Embryonic facial prominence (tissue), 1 donor: ENCODE data around the gene ZNRF3.
"Not testable (repeated sequence)": the region's sequence is repeated elsewhere in the genome, so short reads cannot be mapped to it uniquely, and the experiment has no call there.

Experiments
- DNase-seq: peaks from one replicate; pipeline ENCODE4 v3.0.0-alpha.2; 2016; ENCODE audit errors: extremely low spot score

Gene ZNRF3

DNA sequence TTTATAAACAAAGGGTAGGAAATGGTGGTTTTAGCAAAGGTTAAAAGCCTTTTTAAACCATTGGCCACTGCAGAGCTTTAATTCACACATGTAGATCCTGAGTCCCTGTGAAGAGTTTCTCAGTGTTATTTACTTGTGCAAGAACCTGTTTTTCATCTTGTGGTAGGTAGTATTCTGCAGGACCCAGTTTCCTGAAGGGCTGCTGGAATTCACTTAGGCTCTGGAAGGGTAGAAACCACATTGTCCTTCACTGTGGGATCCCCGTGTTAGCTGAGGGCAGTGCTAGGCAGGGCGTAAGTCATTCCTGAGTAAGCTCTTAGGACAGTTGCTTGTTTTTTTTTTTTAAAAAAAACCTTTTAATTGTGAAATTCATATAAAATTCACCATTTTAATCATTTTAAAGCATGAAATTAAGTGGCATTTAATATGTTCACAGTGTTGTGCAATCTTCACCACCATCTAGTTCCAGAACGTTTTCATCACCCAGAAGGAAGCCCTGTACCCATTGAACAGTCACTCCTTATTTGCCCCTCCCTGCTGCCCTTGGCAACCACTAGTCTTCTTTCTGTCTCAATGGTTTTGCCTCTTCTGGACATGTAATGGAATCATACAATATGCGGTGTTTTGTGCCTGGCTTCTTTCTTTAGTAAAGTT, 100.5 kb downstream of the ZNRF3 start:
- no peak for DNase-seq

DNA sequence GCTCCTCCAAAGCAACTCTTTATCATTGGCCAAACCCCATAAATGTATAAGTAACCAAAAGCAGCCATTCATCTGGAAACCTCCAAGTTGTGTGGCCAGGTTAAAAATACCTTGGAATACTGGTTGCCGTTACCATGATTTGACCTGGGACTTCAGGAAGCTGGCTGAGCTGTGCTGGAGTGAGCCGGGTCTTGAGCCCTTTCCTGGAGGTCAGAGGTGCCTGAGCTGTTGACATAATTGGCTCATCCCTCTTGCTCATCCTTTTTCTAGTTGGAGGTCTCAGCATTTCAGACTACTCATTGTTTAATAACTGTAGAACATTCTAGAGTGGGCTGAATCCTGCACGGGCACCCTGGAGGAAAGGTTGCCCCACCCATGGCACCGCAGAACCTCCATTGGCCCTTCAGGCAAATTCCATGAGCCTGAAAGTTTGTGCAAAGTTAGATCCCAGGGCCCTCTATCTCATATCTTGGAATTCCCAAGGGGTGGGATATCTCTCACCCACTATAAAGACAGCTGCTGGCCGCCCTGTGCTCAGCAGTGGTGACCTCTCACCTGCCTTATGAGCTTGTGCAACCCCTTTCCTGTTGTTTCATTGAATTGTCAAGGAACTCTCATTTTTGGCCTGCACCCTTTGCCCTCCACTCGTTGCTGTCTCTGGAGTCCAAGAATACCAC, 101.2 kb downstream of the ZNRF3 start:
- no peak for DNase-seq

DNA sequence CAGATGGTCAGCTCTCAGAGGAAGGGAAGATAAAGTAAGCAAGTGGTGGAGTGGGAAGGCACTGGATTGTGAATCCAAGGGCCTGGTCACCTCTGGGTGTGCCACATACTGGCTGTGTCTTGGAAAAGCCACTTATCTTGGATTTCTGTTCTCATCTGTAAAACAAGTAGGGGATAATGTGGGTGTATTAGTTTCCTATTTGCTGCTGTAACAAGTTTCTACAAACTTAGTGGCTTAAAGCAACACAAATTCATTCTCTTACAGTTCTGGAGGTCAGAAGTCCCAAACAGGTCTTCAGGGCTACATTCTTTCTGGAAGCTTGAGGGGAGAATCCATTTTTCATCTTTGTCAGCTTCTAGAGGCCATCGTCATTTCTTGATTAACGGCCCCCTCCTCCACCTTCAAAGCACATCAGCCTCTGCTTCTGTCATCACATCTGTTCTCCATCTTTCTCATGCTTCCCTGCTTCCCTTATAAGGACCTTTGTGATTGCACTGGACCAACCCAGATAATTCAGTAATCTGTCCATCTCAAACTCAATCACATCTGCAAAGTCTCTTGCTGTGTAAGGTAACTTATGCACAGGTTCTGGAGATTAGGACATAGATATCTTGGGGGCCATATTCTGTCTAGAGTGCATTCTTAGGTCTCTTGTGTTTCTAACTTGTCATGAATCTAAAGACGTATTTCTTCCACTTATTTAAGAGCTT, 102.4 kb downstream of the ZNRF3 start:
- no peak for DNase-seq

DNA sequence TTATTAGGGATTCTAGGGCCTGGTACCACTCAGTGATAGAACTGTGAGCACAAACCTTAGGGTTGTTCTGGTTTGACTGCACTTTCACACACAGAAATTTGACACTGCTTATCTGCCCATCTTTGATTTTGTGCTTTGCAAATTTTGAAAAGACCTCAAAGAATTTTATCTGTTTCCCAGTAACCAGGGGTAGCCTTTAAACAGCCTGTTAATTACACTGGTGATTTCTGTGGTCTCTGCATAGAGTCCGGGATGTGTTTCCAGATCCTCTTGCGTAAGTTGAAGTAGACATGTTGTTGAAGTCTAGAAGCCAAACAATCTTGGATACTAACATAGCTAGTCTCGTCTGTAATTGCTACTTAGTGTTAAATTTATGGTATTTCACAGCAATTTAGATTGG, 103.0 kb downstream of the ZNRF3 start:
- DNase-seq, result no peak

DNA sequence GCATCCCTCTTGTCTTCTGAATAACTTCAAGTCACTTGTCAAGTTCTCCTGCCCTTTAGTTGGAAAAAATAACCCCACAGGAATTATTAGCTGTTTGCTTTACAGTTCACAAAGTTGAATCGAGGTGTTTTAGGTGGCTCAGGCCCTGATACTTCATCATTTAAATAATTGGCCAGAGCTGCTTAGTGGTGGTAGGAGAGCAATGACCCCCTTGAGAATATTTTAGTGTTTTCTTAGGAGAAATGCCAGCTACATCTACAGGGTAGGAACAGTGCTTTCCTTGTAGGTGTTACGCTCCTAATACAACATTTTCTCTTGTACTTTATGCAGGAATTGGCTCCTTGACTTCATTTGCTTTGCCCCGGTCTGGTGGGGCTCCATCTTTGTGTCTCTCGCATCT, 105.1 kb downstream of the ZNRF3 start:
- DNase-seq, result no peak

DNA sequence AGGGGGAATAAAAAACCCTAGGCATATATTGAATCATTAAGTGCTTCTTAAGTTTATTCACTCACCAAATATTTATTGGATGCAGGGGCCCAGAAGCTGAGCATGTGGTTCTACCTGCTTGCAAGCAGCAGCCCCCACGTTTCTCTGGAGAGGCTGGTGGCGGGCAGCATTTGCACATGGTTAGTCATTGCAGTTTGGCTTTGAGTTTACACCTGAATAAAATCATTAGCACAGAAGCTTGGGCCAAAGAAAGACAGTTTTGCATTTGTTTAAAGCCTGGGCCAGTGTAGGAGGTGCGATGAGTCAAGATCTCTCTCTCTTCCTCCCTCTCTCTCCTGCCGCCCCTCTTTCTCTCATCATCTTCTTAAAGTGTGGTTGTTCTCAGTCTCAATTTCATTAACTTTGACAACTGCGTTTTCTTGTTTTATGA, 105.7 kb downstream of the ZNRF3 start:
- DNase-seq, result no peak

DNA sequence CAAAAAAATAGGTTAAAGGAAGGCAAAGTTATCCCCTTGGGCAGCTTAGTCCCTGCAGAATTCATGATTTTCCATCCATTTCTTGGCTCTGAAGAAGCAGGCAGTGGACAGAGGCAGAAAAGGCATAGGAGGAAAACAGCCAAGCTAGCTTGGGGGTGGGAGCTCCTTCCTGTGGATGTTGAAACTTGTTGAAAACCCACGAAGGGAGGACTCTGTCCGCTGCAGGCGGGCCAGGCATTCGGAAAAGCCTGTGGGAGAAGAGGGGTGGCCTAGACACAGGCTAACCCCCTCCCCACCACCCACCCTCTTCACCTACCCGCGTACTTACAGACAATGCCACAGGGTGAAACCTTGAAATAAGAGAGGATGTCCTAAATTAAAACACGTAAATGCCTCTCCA, 106.1 kb downstream of the ZNRF3 start:
- no peak for DNase-seq

DNA sequence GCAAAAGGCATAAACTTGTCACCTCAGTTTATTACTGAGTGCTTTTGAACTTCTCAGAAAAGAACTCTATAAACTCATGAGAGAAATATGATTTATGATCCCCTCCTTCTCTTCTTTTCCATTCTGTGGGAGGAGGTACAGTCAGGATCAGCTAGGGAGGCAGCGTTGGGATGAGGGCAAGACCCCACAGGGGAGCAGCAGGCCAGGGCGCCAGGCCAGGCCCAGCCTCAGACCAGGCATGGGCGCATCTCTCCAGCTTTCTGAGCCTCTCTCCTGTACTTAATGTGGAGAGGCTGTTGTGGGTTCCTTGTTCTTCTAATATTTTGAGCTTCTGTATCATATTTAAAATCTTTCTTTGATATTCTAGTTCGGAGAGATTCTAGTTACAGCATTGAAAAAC, 106.5 kb downstream of the ZNRF3 start:
- no peak for DNase-seq

DNA sequence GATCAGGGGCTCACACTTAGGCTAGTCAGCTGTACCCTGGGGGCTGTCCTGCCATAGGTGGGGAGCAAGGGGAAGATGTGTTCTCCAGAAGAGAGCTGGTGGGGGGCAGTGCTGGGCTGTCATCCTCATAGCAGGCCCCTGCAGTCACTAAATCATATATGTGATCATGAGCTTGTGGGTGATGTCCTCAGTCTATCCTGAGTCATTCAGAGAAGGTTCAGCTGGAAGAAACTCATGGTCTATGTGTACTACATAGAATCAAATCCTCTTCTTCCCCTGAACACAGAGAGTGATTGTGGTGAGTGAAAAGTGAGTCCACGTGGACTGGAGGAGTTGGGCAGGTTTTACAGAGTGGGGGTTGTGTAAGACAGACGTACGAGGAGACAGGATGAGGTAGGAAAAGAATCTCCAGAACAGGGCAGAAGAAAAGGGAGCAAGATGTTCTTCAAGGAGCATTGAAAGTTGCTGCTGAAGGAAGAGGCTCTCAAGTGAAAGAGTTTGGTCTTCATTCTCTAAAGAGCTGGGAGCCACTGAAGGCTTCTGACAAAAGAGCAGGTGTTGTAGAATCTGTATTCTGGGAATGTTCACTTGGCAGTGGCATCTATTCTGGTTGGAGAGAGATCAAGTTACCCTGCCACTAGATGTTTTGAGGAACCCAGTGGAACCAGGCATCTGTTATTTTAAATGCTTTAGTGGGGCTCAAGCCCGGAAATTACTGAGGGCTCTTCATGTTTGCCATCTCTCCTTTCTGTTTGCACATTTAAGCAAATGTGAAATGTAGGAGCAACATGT, 109.4 kb downstream of the ZNRF3 start:
- DNase-seq, result no peak

DNA sequence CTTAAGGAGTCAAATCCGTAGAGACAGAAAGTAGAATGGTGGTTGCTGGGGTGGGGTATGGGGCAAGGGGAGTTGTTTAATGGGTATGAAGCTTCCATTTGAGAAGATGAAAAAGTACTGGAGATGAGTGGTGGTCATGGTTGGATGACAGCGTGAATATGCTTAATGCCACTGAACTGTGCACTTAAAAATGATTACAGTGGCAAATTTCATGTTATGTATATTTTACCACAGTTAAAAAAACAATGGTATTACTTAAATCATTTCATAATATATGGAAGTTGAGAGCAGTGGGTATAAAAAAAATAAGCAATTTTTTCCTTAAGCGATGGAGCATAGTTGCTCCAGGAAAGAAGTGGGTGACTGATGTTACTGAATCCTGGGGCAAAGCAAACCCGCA, 111.2 kb downstream of the ZNRF3 start:
- no peak for DNase-seq

DNA sequence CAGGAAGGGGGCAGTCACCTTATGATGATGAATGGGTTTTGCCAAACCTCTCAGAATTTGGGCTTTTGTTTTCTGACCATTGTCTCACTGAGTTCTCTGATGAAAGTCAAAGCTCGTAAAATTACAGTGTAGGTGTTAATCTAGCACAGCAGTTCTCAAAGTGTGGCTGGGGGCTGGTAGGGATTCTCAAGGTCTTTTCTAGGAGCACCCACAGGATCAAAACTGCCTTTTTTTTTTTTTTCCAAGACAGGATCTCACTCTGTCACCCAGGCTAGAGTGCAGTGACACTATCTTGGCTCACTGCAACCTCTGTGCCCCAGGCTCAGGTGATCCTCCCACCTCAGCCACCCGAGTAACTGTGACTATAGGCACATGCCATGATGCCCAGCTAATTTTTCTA, 112.2 kb downstream of the ZNRF3 start:
- no peak for DNase-seq

DNA sequence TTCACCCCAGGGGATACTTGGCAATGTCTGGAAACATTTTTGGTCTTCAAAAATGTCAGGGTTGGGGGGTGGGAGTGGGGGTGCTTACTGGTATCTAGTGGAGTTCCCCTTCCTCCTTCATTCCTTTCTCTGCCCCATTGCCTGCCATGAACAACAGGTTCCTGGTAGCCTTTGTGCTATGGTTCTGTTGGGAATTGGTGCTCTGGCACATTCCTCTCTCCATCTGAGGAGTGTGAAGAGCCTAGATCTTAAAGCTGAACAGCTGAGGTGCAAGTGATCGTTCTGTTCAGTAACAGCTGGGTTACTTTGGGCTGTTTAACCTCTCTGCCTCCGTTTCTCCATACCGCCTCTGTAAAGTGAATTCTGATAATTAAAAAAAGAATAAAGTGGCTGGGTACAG, 114.0 kb downstream of the ZNRF3 start:
- DNase-seq, result no peak

DNA sequence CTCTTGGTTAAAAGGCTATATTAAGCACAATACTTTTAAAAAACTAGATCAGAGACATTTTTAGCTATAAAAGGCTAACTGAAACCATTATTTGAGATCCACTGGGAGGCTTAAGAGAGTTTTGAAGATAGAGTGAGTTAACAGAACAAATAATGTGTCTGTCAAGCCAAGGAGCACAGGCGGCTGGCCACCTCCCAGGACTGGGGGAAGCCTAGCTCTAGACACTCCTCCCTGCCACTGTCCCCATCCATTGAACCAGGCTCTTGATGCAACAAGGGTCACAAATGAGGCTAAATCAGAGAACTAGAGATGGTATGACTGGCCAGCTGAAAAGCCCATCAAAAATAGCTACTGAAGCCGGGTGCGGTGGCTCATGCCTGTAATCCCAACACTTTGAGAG, 115.3 kb downstream of the ZNRF3 start:
- no peak for DNase-seq

DNA sequence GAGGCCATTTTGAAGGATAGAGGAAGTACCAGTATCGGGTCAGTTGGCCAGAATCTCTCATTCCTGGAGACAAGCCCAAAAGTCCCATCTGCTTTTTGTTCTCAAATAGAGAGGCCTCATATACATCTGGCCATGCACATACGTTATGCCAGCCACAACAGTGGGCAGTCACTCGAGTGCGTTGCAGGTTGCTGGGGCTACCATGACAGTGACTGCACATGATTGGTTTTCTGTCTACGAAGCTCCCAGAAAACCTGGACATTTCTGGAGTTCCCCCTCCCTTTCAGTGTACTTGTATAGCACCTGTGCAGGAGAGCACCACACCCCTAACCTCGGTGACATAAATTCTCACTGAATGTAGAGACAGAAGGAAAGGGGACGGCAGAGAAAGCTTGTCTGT, 116.1 kb downstream of the ZNRF3 start:
- DNase-seq, result no peak

DNA sequence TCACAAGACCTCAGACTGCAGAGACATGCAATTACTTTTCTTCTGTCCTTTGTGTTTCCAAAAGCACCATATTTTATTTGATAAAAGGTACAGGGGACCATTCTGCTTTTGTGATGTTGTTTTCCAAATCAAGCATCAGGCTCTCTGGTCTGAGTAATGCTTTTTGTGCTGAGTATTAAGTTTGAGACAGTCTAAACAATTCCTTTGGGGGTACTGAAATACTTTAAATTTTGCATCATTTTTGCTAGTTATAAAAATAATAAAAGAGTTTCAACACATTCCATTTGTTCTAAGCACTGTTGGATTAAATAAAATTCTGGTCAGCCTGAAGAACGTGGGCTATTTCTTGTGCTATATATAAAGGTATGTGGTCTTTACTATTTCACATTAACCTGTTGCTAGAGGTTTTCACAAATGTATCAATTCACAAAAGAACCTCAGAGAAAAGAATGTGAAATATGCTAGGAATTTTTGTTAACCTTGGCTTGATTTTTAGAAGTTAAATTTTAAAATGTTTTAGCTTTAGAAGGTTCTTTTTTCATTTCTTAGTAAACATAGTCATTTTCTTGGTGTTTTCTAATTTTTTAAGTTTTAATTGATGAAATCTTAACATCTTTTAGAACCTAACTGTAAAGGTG, 116.7 kb downstream of the ZNRF3 start:
- no peak for DNase-seq

DNA sequence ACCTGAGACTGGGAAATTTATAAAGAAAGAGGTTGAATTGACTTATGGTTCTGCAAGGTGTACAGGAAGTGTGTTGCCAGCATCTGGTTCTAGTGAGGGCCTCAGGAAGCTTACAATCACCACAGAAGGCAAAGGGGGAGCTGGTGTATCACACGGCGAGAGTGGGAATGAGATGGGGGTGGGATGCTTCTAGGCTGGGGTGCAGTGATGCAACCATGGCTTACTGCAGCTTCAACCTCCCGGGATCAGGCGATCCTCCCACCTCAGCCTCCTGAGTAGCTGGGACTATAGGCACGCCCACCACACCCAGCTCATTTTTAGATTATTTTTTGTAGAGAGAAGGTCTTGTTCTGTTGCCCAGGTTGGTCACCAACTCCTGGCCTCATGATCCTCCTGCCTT, 117.3 kb downstream of the ZNRF3 start:
- DNase-seq, result no peak

DNA sequence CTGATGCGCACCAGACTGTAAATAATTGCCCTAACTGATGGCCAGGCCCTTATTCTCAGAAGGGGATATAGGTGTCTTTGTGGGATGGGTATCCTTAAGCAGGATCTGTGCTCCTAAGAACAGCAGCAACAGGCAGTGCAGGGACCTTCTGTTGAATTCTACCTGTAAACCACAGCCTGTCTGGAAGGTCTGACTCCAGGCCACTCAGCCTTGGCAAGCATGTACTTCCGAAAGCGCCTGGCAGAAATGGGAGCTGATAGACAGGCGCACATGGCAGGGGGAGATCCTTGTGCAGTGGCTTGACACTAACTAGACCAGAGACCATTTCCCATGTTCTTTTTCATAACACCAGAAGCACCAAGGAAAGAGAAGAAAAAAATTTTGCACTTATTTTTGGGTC, 119.2 kb downstream of the ZNRF3 start:
- DNase-seq, result no peak

DNA sequence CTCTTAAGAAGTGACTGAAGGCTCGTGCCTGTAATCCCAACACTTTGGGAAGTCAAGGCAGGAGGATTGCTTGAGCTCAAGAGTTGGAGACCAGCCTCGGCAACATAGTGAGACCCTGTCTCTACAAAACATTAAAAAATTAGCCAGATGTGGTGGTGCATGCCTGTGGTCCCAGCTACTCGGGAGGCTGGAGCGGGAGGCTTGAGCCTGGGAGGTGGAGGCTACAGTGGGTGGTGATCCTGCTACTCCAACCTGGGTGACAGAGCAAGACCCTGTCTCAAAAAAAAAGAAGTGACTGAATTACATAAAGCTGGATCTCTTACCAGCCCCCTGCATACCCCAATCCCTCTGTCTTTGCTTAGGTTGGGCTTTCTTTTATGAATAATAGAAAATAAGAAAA, 120.2 kb downstream of the ZNRF3 start:
- DNase-seq, result no peak

DNA sequence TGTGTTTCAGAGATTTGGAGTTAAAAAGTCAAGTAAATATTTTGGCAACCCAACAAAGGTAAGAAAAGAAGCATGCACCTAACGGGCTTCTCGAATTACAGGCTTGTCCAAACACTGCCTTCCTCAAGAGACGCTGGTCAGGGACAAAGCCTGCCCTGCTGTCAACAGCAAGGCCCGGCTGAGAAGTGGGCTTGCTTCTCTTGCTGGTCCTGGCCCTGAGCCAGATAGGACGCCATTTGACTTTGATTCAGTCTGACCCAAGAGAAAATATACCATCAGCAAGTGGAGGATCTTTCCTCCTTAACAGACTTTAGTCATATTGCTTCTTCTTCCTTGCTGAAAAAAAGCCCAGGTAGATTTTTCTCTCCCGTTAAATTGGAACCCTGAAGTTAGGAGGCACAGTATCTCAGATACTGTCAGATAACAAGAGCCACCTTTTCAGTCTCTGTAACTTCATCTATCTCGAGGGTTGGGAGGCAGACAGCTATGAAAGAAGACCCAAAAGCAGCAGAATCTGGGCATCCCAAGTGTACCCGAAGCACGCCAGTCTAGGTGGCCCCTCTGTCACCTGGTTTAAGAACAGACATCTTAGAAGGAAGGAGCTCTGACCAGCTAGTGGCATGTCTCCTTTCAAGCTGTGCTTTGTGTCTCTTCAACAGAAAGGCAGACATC, 120.7 kb downstream of the ZNRF3 start:
- no peak for DNase-seq

DNA sequence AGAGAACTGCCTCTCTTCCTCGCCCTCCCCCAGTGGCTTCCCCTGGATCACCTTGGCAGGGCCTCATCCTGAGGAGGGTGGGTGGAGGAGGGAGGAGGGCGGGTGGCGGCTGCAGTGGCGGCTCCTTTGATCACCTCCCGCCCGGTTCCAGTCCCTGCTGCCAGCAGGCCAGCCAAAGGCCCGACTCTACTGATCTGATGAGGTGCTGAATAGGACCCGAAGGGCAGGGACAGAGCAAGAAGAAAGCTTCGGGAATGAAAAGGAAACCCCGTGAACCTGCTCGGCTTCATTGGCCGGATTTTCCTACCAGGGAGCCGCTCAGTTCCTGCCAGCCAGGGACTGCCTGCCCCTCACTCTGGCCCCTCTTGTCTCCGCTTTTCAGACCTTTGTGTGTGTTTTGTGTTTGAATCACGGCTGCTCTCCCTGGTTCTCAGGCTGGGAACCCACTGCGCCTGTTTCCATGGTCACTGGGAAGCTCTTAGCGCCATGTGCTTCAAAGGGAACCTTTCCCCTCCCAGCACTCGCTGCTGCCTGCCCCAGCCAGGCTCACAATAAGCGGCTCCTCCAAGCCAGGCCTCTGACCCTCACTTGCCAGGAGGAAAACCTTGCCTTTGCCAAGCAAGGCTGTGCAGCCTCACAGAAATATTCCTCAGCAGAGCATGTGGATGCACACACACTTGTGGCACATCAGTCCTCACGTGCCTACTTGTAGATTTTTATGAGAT, 121.4 kb downstream of the ZNRF3 start:
- DNase-seq, result no peak

DNA sequence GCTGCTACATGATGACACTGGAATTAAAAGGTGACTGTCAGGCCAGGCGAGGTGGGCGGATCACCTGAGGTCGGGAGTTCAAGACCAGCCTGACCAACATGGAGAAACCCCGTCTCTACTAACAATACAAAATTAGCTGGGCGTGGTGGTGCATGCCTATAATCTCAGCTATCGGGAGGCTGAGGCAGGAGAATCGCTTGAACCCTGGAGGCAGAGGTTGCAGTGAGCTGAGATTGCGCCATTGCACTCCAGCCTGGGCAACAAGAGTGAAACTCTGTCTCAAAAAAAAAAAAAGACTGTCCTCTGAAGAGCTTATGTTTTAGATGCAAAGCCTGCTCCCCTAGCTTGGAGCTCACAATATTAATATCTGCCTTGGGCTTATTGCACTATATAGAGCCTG, 122.4 kb downstream of the ZNRF3 start:
- not testable (repeated sequence) for DNase-seq
